AG04450 (cell line): ENCODE measurements around the gene BBS4. TPM values are rescaled to one million over a fixed set of nuclear protein-coding genes. Genes with fewer than 3 reads are reported as not detected.

Experiments
- CTCF ChIA-PET: fragments of 300-600, 350-600 bp; formaldehyde crosslinking; extraction: SDS; loops from one replicate; lab custom pipeline; 2022; ENCODE audit warnings: antibody characterized with exemption, inconsistent platforms; lab: Charles Lee
- POLR2A ChIA-PET: fragments of 350-600 bp; formaldehyde crosslinking; extraction: SDS; loops from one replicate; lab custom pipeline; 2021; ENCODE audit warnings: antibody characterized with exemption, inconsistent platforms; lab: Yijun Ruan, JAX
- DNase-seq: peaks from one replicate; pipeline ENCODE4 v3.0.0-alpha.2; 2011; ENCODE audit warnings: low read depth, low spot score
- H3K27ac ChIP-seq: one replicate; pipeline ENCODE4 v1.5.1; 2012; ENCODE audit warnings: low read depth, low read length, control low read depth
- H3K27me3 ChIP-seq: one replicate; pipeline ENCODE4 v1.6.0; 2012; ENCODE audit warnings: low read length; ENCODE audit not compliant: control insufficient read depth, insufficient read depth
- H3K4me3 ChIP-seq: 2 replicates; pipeline ENCODE4 v1.5.1; 2011; ENCODE audit warnings: mild to moderate bottlenecking, low read depth, low read length, control low read depth
- H3K9me3 ChIP-seq: 2 replicates; pipeline ENCODE4 v1.5.1; 2012; ENCODE audit warnings: low read length; ENCODE audit not compliant: control insufficient read depth, insufficient read depth
- polyA plus RNA-seq: library from polyadenylated mRNA; depleted of rRNA; stranded (reverse); fragments of >200 nt; gene quantifications from 2 replicates; pipeline ENCODE4 v1.2.3, GENCODE V29; 2011
- TF ChIP-seq, protein P1 (sequence below): IDR thresholded peaks from 2 replicates; pipeline ENCODE4 v1.5.1; 2011; ENCODE audit warnings: low read depth, low read length, control low read depth, inconsistent platforms

The BBS4 gene
- polyA plus RNA-seq, 1 experiment = 25.7 TPM

DNA sequence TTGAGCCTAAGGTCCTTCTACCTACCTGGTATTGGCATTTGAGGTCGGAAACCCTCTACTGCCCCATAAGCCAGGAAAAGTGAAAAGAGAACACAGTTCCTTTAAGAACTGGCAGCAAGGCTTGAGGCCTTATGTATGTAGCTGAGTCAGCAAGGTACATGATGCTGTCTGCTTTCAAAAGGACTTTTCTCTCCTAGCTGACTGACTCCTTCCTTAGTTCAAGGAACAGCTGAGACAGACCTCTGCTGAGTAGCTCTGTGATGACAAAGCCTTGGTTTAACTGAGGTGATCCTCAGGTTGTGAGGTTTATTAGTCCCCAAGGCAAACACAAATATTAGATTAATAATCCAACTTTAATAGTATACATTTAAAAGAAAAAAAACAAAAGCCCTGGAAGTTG is 51.7 kb downstream of the BBS4 start:
- no peak for DNase-seq
- ChIA-PET CTCF (interaction anchor here (8.1 kb wide), 1 partner anchor 15 kb away, joined by 73 read pairs; no protein-coding TSS in a partner anchor), POLR2A (no interaction called here)
- Histone ChIP-seq H3K9me3 (no peaks in the 10 kb centered on the region), H3K27me3 (no peaks in the 10 kb centered on the region), H3K4me3 (no peak overlapping the region), H3K27ac (no peak overlapping the region)
- TF ChIP-seq, protein P1, sequence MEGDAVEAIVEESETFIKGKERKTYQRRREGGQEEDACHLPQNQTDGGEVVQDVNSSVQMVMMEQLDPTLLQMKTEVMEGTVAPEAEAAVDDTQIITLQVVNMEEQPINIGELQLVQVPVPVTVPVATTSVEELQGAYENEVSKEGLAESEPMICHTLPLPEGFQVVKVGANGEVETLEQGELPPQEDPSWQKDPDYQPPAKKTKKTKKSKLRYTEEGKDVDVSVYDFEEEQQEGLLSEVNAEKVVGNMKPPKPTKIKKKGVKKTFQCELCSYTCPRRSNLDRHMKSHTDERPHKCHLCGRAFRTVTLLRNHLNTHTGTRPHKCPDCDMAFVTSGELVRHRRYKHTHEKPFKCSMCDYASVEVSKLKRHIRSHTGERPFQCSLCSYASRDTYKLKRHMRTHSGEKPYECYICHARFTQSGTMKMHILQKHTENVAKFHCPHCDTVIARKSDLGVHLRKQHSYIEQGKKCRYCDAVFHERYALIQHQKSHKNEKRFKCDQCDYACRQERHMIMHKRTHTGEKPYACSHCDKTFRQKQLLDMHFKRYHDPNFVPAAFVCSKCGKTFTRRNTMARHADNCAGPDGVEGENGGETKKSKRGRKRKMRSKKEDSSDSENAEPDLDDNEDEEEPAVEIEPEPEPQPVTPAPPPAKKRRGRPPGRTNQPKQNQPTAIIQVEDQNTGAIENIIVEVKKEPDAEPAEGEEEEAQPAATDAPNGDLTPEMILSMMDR = no peak

DNA sequence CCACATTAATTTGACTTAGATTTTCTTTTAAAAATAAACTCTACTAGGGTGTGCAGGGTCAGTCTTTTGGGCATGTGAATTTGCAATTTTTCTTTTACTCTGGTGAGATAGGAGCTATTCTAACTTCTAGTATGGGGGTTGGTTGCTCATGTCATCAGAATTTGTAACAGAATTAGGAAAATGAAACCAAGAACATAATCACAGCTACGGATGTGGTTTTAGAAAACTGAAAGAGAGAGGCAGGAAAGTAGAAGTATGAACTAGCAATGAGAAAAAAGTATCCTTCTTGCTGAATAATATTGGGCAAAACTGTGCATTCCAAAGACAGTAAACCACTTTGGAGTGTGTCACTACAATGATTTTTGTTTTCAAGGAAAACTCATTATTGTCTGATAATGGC is 54.2 kb downstream of the BBS4 start:
- no peak overlapping the region for H3K4me3 ChIP-seq
- H3K9me3 ChIP-seq = no peaks in the 10 kb centered on the region
- CTCF ChIA-PET = interaction anchor here (2.6 kb wide), 1 partner anchor 18 kb away, joined by 17 read pairs; no protein-coding TSS in a partner anchor
- POLR2A ChIA-PET = no interaction called here
- TF ChIP-seq, protein P1 = no peak
- H3K27me3 ChIP-seq = no peaks in the 10 kb centered on the region
- H3K27ac ChIP-seq = no peak overlapping the region
- DNase-seq = no peak

DNA sequence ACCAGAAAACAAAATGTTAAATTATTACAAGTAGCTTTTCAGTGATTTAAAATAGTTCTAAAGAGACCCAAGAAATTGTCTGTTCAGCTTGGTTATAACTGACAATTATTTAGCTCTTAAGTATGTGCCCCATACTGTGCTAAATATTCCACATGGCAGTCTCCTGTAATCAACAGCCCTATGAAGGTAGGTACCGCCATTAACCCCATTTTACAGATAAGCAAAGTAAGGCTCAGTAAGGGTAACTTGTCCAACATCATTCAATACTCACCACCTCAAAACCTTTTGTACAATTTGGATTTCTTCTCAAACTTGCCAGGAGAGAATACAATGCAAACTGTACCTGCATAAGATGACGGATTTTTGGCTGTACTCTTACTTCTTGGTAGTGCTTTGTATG is 63.7 kb downstream of the BBS4 start:
- no peak overlapping the region for H3K27ac ChIP-seq
- no peak overlapping the region for H3K4me3 ChIP-seq
- POLR2A ChIA-PET = no interaction called here
- CTCF ChIA-PET = interaction anchor here (4.5 kb wide), 1 partner anchor 28 kb away, joined by 21 read pairs; no protein-coding TSS in a partner anchor
- H3K27me3 ChIP-seq = no peaks in the 10 kb centered on the region
- TF ChIP-seq, protein P1 = no peak
- DNase-seq = no peak
- no peaks in the 10 kb centered on the region for H3K9me3 ChIP-seq

DNA sequence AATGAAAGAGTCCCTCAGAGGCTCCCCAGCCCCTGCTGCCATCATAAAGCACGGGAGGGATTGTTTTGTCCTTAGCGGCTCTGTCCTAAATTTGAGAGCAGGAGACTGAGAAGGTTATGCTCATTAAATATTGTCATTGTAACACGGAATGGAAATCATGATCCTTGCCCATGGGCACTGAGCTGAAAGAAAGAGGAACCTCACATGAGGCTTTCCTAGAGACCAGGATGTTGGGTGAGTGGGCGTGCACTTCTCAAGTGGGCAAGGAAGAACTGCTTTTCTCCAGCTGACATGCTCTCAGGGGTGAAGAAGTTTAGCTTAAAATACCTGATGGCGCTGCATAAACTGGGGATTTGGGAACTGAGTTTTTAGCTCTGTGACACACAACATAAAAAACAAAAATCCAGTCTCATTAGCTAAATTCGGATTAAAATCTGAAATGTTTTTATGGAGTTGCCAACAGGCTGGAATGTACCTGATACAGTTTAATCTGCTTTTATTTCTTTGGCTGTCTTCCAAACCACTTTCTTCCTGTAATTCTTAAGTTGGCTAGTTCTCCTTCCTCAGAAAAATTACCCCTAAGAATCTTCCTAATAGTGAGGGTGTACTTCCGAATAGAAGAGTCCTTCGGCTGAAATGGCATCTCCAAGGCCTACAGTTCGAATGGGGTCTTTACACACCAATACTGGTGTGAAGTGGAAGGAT is 65.9 kb downstream of the BBS4 start:
- POLR2A ChIA-PET = no interaction called here
- CTCF ChIA-PET = interaction anchor here (1.0 to 4.5 kb wide), 2 partner anchors 20 to 30 kb away, joined by 3 to 21 read pairs; no protein-coding TSS in a partner anchor
- Histone ChIP-seq H3K4me3 (no peak overlapping the region), H3K27ac (no peak overlapping the region), H3K9me3 (no peaks in the 10 kb centered on the region), H3K27me3 (no peaks in the 10 kb centered on the region)
- no peak for DNase-seq
- TF ChIP-seq, protein P1 = no peak

DNA sequence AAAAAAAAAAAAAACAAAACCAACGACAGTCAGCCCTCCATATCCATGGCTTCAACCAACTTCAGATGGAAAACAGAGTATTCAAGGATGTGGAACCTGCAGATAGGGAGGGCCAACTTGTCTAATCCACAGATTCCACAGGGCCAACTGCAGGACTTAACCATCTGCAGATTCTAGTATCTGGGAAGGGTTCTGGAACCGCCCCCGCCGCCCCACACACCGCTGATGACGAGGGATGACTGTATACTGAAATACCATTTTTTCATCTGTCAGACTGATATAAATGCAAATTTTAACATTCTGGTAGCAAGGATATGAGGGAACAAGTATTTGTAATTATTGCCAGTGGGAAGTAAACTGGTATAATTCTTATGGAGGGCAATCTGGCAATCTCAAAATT is 68.1 kb downstream of the BBS4 start:
- no peak overlapping the region for H3K4me3 ChIP-seq

More for the DNA sequence above, 68.1 kb downstream of the BBS4 start:
- H3K9me3 ChIP-seq = no peaks in the 10 kb centered on the region
- TF ChIP-seq, protein P1 = no peak
- no peak for DNase-seq
- H3K27me3 ChIP-seq = no peaks in the 10 kb centered on the region
- no peak overlapping the region for H3K27ac ChIP-seq
- ChIA-PET CTCF (no interaction called here), POLR2A (no interaction called here)
